Measurements from ENCODE around the gene PARD6A. TPM values are rescaled to one million over a fixed set of nuclear protein-coding genes. Genes with fewer than 3 reads are reported as not detected.

Gene PARD6A
- 2.5 and 3.4 TPM in 2 replicates for total RNA-seq

GRCh38 chr16:67660564-67661028, at the start of gene PARD6A:
Gene PARD6A, plus strand, starts transcription at chr16:67660960. Its CDS starts 79 bp downstream, at chr16:67661039.

GRCh38 chr16:67659675-67660563, 841 bp upstream of the PARD6A start, which contains the start of gene ACD:
Gene ACD, minus strand, starts transcription at chr16:67660260. Its CDS starts 40 bp downstream, at chr16:67660220.

GRCh38 chr16:67666559-67667452, 6.0 kb downstream of the PARD6A start, which contains the start of the genes C16orf86 and ENKD1:
Gene C16orf86, plus strand, starts transcription at chr16:67666814. Its CDS starts 157 bp downstream, at chr16:67666971.
Gene ENKD1, minus strand, starts transcription at chr16:67666750. Its CDS starts 308 bp downstream, at chr16:67666442.

Other genes with a start within 250 kb of the PARD6A start
- 5.2 and 6.3 TPM in 2 replicates for gene ZDHHC1, start 244.5 kb upstream of the PARD6A start, total RNA-seq
- not detected in 2 replicates for gene HSD11B2, start 229.8 kb upstream of the PARD6A start, total RNA-seq
- gene ATP6V0D1, start 179.8 kb upstream of the PARD6A start, total RNA-seq, result 103 and 115 TPM in 2 replicates
- not detected in 2 replicates for gene AGRP, start 177.4 kb upstream of the PARD6A start, total RNA-seq
- gene RIPOR1, start 132.1 kb upstream of the PARD6A start, total RNA-seq, result 39.9 and 64.8 TPM in 2 replicates
- gene CTCF, start 98.4 kb upstream of the PARD6A start, total RNA-seq, result 18.7 and 20.1 TPM in 2 replicates
- gene CARMIL2, start 15.8 kb upstream of the PARD6A start, total RNA-seq, result 0.19 and 0.26 TPM in 2 replicates
- gene ACD, start 700 bp upstream of the PARD6A start, total RNA-seq, result 9.6 and 13.7 TPM in 2 replicates
- 17.7 and 19.7 TPM in 2 replicates for gene ENKD1, start 5.8 kb downstream of the PARD6A start, total RNA-seq
- 3.9 and 4.8 TPM in 2 replicates for gene C16orf86, start 5.9 kb downstream of the PARD6A start, total RNA-seq
- gene GFOD2, start 58.4 kb downstream of the PARD6A start, total RNA-seq, result 13.8 and 15.2 TPM in 2 replicates
- 3.6 and 4.7 TPM in 2 replicates for gene RANBP10, start 145.6 kb downstream of the PARD6A start, total RNA-seq
- 0.99 and 1.1 TPM in 2 replicates for gene TSNAXIP1, start 145.9 kb downstream of the PARD6A start, total RNA-seq
- gene THAP11, start 181.4 kb downstream of the PARD6A start, total RNA-seq, result 27.5 and 28.2 TPM in 2 replicates
- gene NUTF2, start 186.0 kb downstream of the PARD6A start, total RNA-seq, result 119 and 132 TPM in 2 replicates
- 20.6 and 27.5 TPM in 2 replicates for gene CENPT, start 186.7 kb downstream of the PARD6A start, total RNA-seq
- 55.0 and 55.4 TPM in 2 replicates for gene EDC4, start 212.1 kb downstream of the PARD6A start, total RNA-seq
- gene NRN1L, start 223.9 kb downstream of the PARD6A start, total RNA-seq, result not detected in 2 replicates
- gene PSKH1, start 232.3 kb downstream of the PARD6A start, total RNA-seq, result 14.0 and 16.2 TPM in 2 replicates